ENCODE measurements around the gene METTL16.
"Not testable (repeated sequence)": the region's sequence is repeated elsewhere in the genome, so short reads cannot be mapped to it uniquely, and the experiment has no call there.

METTL16 gene

GRCh38 chr17:2511462-2512369, at the start of gene METTL16:
METTL16 (minus strand) TSS chr17:2511888; CDS start chr17:2502331, 9,557 bp downstream.
- peak; percentile 98 for DNase-seq

- DNase-seq, result no peak
Observed at GRCh38 chr17:2560658-2561057, 49.0 kb upstream of the METTL16 start.

- no peak for DNase-seq
Observed at GRCh38 chr17:2551928-2552327, 40.2 kb upstream of the METTL16 start.

- DNase-seq, result no peak
Observed at GRCh38 chr17:2551493-2551892, 39.8 kb upstream of the METTL16 start.

GRCh38 chr17:2549392-2550211, 37.9 kb upstream of the METTL16 start:
- no peak for DNase-seq

GRCh38 chr17:2548026-2548425, 36.3 kb upstream of the METTL16 start:
- DNase-seq, result peak; percentile 58

GRCh38 chr17:2547176-2547575, 35.5 kb upstream of the METTL16 start:
- peak; percentile 78 for DNase-seq

- no peak for DNase-seq
Observed at GRCh38 chr17:2545393-2545792, 33.7 kb upstream of the METTL16 start.

GRCh38 chr17:2542456-2542855, 30.8 kb upstream of the METTL16 start:
- peak; percentile 22 for DNase-seq

GRCh38 chr17:2542056-2542455, 30.4 kb upstream of the METTL16 start:
- DNase-seq, result no peak

- DNase-seq, result not testable (repeated sequence)
Observed at GRCh38 chr17:2537579-2537978, 25.9 kb upstream of the METTL16 start.

- DNase-seq, result no peak
Observed at GRCh38 chr17:2532146-2532720, 20.5 kb upstream of the METTL16 start.

- peak; percentile 89 for DNase-seq
Observed at GRCh38 chr17:2531243-2531954, 19.7 kb upstream of the METTL16 start.

GRCh38 chr17:2521775-2522410, 10.2 kb upstream of the METTL16 start:
- DNase-seq, result not testable (repeated sequence)

- no peak for DNase-seq
Observed at GRCh38 chr17:2521257-2521656, 9.6 kb upstream of the METTL16 start.

GRCh38 chr17:2517539-2517938, 5.9 kb upstream of the METTL16 start:
- no peak for DNase-seq

- DNase-seq, result no peak
Observed at GRCh38 chr17:2511138-2511461, 588 bp downstream of the METTL16 start.

- DNase-seq, result peak; percentile 32
Observed at GRCh38 chr17:2510559-2510958, 1.1 kb downstream of the METTL16 start.

- no peak for DNase-seq
Observed at GRCh38 chr17:2508035-2508434, 3.7 kb downstream of the METTL16 start.

GRCh38 chr17:2507015-2507414, 4.7 kb downstream of the METTL16 start:
- not testable (repeated sequence) for DNase-seq

- DNase-seq, result no peak
Observed at GRCh38 chr17:2503627-2504026, 8.1 kb downstream of the METTL16 start.

- no peak for DNase-seq
Observed at GRCh38 chr17:2502871-2503580, 8.7 kb downstream of the METTL16 start.

Data from OCI-M1 (cell line).